SK-N-SH (cell line): ENCODE measurements around the gene SLC38A3. TPM values are rescaled to one million over a fixed set of nuclear protein-coding genes. Genes with fewer than 3 reads are reported as not detected.

Source experiments
- CTCF ChIA-PET: fragments of 300-600, 350-600 bp; formaldehyde crosslinking; extraction: SDS; loops from one replicate; lab custom pipeline; 2021; lab: Yijun Ruan, JAX
- POLR2A ChIA-PET: fragments of 350-600 bp; sonication (Branson Sonifier 250); formaldehyde crosslinking; extraction: SDS; loops from one replicate; lab custom pipeline; 2020; ENCODE audit warnings: antibody characterized with exemption, inconsistent platforms; lab: Yijun Ruan, JAX
- DNase-seq: peaks from one replicate; pipeline ENCODE4 v3.0.0; 2012
- H2AFZ ChIP-seq: fragments of 200-600 bp; sonication (generic); 2 replicates; pipeline ENCODE4 v1.8.1; 2016; ENCODE audit warnings: antibody characterized with exemption, mild to moderate bottlenecking, low read depth
- H3F3A ChIP-seq: fragments of 200-600 bp; sonication (generic); replicated peaks from 2 replicates; pipeline ENCODE3; 2016; ENCODE audit warnings: antibody characterized with exemption, mild to moderate bottlenecking; ENCODE audit not compliant: insufficient read depth
- H3K27ac ChIP-seq, 2 experiments: fragments of 200-500 bp in 1 of 2; fragments of 200-600 bp in 1 of 2; sonication (Bioruptor generic) in 1 of 2; sonication (generic), shearing (Covaris generic) in 1 of 2; 2 replicates each; pipeline versions ENCODE4 v1.5.1 to v1.6.1; 2014 to 2016; ENCODE audit warnings: low read depth in 2 of 2, inconsistent platforms in 1 of 2, low read length in 1 of 2, mild to moderate bottlenecking in 1 of 2, mixed read lengths in 1 of 2
- H3K27me3 ChIP-seq: fragments of 200-600 bp; sonication (generic), shearing (Covaris generic); 2 replicates; pipeline ENCODE4 v1.6.1; 2016; ENCODE audit warnings: mixed run types; ENCODE audit not compliant: insufficient read depth
- H3K36me3 ChIP-seq, 2 experiments: fragments of 200-500 bp in 1 of 2; fragments of 200-600 bp in 1 of 2; sonication (Bioruptor generic) in 1 of 2; sonication (generic) in 1 of 2; replicated peaks in 1 of 2; 2 replicates each; pipeline versions ENCODE3 to v1.5.1; 2014 to 2016; ENCODE audit warnings: low read length in 1 of 2, mild to moderate bottlenecking in 1 of 2; ENCODE audit not compliant: insufficient read depth in 2 of 2, control insufficient read depth in 1 of 2
- H3K4me1 ChIP-seq, 2 experiments: fragments of 200-500 bp in 1 of 2; fragments of 200-600 bp in 1 of 2; sonication (Bioruptor generic) in 1 of 2; sonication (generic), shearing (Covaris generic) in 1 of 2; 2 replicates each; pipeline versions ENCODE4 v1.5.1 to v1.6.1; 2014 to 2016; ENCODE audit warnings: low read depth in 1 of 2, low read length in 1 of 2, mixed run types in 1 of 2; ENCODE audit not compliant: insufficient read depth in 2 of 2, control insufficient read depth in 1 of 2
- H3K4me2 ChIP-seq: fragments of 200-600 bp; sonication (generic), shearing (Covaris generic); 2 replicates; pipeline ENCODE4 v1.6.1; 2017; ENCODE audit warnings: mixed run types
- H3K4me3 ChIP-seq, 2 experiments: fragments of 200-500 bp in 1 of 2; fragments of 200-600 bp in 1 of 2; sonication (Bioruptor generic) in 1 of 2; sonication (generic), shearing (Covaris generic) in 1 of 2; 2 replicates each; pipeline versions ENCODE4 v1.5.1 to v1.8.1; 2014 to 2016; ENCODE audit warnings: low read depth in 2 of 2, inconsistent platforms in 1 of 2, low read length in 1 of 2, mild to moderate bottlenecking in 1 of 2, mixed read lengths in 1 of 2, moderate library complexity in 1 of 2
- H3K79me2 ChIP-seq: fragments of 200-600 bp; sonication (generic); 2 replicates; pipeline ENCODE4 v1.8.1; 2017; ENCODE audit warnings: mild to moderate bottlenecking; ENCODE audit not compliant: insufficient read depth
- H3K9ac ChIP-seq: fragments of 200-600 bp; sonication (generic); 2 replicates; pipeline ENCODE4 v1.6.1; 2017; ENCODE audit warnings: mixed run types
- H3K9me2 ChIP-seq: fragments of 200-600 bp; sonication (generic); 2 replicates; pipeline ENCODE4 v1.6.1; 2017; ENCODE audit warnings: mixed run types
- H3K9me3 ChIP-seq: fragments of 200-600 bp; sonication (generic); 2 replicates; pipeline ENCODE4 v1.6.1; 2017; ENCODE audit warnings: mixed run types, mild to moderate bottlenecking, moderate library complexity
- H4K20me1 ChIP-seq: fragments of 200-600 bp; sonication (generic); 2 replicates; pipeline ENCODE4 v1.6.1; 2017; ENCODE audit warnings: mild to moderate bottlenecking, mixed run types; ENCODE audit not compliant: insufficient read depth
- EP300 ChIP-seq, 2 experiments: IDR thresholded peaks; 2 replicates each; pipeline versions ENCODE4 v1.4.0 to v1.6.1; 2012; ENCODE audit warnings: borderline replicate concordance in 1 of 2, low read depth in 1 of 2, low read length in 1 of 2
- MEF2A ChIP-seq: IDR thresholded peaks from 2 replicates; pipeline ENCODE4 v1.4.0; 2012; ENCODE audit warnings: low read depth, borderline replicate concordance
- NRF1 ChIP-seq: IDR thresholded peaks from 2 replicates; pipeline ENCODE4 v1.6.1; 2012; ENCODE audit warnings: low read depth, mild to moderate bottlenecking, low read length
- RCOR1 ChIP-seq: fragments of 150-350 bp; IDR thresholded peaks from 2 replicates; pipeline ENCODE4 v1.6.1; 2017; ENCODE audit warnings: antibody characterized with exemption, low read length
- SIN3A ChIP-seq: IDR thresholded peaks from 2 replicates; pipeline ENCODE4 v1.6.1; 2012; ENCODE audit warnings: low read depth, mild to moderate bottlenecking, low read length, moderate library complexity, borderline replicate concordance
- WGBS: methylation state at CpG from one replicate; pipeline ENCODE4 v1.1.6; 2017; ENCODE audit warnings: low lambda C conversion rate; 5-methylcytosine and 5-hydroxymethylcytosine counted together
- polyA plus RNA-seq, 3 experiments: library from polyadenylated mRNA; depleted of rRNA; stranded (reverse); fragments of >200 nt; gene quantifications; 2 replicates each; pipeline ENCODE4 v1.2.3, GENCODE V29; 2012
- TF ChIP-seq, protein P1 (sequence below): IDR thresholded peaks from 2 replicates; pipeline ENCODE4 v1.4.0; 2012; ENCODE audit warnings: low read depth
- TF ChIP-seq, protein P2 (sequence below): fragments of 150-350 bp; IDR thresholded peaks from 2 replicates; pipeline ENCODE4 v1.6.1; 2016; ENCODE audit warnings: mild to moderate bottlenecking, low read depth, low read length
- TF ChIP-seq, protein P3 (sequence below): IDR thresholded peaks from 2 replicates; pipeline ENCODE4 v1.6.1; 2012; ENCODE audit warnings: mild to moderate bottlenecking, low read depth, low read length, moderate library complexity
- TF ChIP-seq, protein P4 (sequence below): fragments of 150-350 bp; IDR thresholded peaks from 2 replicates; pipeline ENCODE4 v1.6.1; 2017; ENCODE audit warnings: antibody characterized with exemption, low read length, low read depth, borderline replicate concordance

SLC38A3 gene
- polyA plus RNA-seq, 1 of the 3 experiments (the other 2 are of a cell fraction), result 0.84 TPM

DNA sequence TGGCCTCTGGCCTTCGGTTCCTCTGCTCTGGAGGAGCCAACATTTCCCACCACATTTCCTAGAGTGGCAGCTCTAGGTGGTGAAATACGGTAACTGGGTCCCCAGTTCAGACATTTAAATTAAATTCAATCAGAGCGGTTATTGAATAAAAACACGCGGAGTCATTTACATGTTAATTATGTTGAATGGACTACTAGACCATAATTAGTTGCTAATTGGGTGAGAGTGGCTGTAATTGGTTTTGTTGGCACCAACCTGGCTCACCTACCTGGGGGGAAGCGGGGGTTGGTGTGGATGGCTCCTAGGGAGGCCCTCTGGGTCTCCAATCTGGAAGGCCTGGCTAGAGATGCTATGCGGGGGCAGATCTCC is 37.2 kb upstream of the SLC38A3 start:
- no peak overlapping the region for H3K9ac ChIP-seq

DNA sequence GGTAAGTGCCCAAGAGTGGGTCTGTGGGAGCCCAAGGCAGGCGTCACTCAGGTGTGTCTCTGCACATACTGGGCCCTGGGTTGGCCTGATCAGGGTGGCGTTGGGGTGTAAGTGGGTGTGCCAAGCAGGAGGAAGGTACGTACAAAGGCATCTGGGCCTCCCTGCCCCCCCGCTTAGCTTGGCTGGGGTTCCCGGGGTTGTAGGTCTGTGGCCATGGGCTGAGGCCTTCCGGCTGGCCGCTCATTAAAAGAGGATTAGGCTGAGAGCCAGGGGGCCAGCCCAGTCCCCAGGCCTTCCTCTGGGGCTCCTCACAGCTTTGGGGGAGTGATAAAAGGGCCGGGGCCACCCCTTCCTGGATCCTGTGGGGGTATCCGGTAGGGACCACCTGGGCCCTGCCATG is 36.7 kb upstream of the SLC38A3 start:
- H3K9me3 ChIP-seq, result no peaks in the 10 kb centered on the region
- no peak overlapping the region for H2AFZ ChIP-seq
- peaks cover 13% of the 10 kb centered on the region for H3F3A ChIP-seq
- no peaks in the 10 kb centered on the region for H3K27me3 ChIP-seq
- peaks cover 29% of the 10 kb centered on the region for H3K79me2 ChIP-seq
- H3K4me3 ChIP-seq, result no peak overlapping the region
- no peak for DNase-seq
- no peaks in the 10 kb centered on the region for H3K36me3 ChIP-seq
- H4K20me1 ChIP-seq, result no peaks in the 10 kb centered on the region
- H3K9ac ChIP-seq, result no peak overlapping the region
- CTCF ChIA-PET, result interaction anchor here (1.8 to 7.2 kb wide), 3 partner anchors 21 to 47 kb away, joined by 8 to 60 read pairs (median 37); partner anchors contain the start of gene GNAT1
- POLR2A ChIA-PET, result no interaction called here
- no peaks in the 10 kb centered on the region for H3K9me2 ChIP-seq
- H3K4me1 ChIP-seq, result peaks cover 30 to 40% of the 10 kb centered on the region in 2 experiments; a peak in 3 of 4 replicates
- H3K4me2 ChIP-seq, result no peak overlapping the region
- WGBS, result 84% methylated on average over 8 of the region's 9 CpGs
- no peak overlapping the region for H3K27ac ChIP-seq
- TF ChIP-seq, protein P1, sequence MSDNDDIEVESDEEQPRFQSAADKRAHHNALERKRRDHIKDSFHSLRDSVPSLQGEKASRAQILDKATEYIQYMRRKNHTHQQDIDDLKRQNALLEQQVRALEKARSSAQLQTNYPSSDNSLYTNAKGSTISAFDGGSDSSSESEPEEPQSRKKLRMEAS, result no peak
- TF ChIP-seq MEF2A, result no peak
- no peak for TF ChIP-seq RCOR1
- TF ChIP-seq, protein P2, sequence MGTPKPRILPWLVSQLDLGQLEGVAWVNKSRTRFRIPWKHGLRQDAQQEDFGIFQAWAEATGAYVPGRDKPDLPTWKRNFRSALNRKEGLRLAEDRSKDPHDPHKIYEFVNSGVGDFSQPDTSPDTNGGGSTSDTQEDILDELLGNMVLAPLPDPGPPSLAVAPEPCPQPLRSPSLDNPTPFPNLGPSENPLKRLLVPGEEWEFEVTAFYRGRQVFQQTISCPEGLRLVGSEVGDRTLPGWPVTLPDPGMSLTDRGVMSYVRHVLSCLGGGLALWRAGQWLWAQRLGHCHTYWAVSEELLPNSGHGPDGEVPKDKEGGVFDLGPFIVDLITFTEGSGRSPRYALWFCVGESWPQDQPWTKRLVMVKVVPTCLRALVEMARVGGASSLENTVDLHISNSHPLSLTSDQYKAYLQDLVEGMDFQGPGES, result no peak
- TF ChIP-seq, protein P3, sequence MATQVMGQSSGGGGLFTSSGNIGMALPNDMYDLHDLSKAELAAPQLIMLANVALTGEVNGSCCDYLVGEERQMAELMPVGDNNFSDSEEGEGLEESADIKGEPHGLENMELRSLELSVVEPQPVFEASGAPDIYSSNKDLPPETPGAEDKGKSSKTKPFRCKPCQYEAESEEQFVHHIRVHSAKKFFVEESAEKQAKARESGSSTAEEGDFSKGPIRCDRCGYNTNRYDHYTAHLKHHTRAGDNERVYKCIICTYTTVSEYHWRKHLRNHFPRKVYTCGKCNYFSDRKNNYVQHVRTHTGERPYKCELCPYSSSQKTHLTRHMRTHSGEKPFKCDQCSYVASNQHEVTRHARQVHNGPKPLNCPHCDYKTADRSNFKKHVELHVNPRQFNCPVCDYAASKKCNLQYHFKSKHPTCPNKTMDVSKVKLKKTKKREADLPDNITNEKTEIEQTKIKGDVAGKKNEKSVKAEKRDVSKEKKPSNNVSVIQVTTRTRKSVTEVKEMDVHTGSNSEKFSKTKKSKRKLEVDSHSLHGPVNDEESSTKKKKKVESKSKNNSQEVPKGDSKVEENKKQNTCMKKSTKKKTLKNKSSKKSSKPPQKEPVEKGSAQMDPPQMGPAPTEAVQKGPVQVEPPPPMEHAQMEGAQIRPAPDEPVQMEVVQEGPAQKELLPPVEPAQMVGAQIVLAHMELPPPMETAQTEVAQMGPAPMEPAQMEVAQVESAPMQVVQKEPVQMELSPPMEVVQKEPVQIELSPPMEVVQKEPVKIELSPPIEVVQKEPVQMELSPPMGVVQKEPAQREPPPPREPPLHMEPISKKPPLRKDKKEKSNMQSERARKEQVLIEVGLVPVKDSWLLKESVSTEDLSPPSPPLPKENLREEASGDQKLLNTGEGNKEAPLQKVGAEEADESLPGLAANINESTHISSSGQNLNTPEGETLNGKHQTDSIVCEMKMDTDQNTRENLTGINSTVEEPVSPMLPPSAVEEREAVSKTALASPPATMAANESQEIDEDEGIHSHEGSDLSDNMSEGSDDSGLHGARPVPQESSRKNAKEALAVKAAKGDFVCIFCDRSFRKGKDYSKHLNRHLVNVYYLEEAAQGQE, result no peak

More for the DNA sequence above, 37.2 kb upstream of the SLC38A3 start:
- Histone ChIP-seq H2AFZ (no peak overlapping the region), H3K9me2 (no peaks in the 10 kb centered on the region), H3K36me3 (no peaks in the 10 kb centered on the region), H3K79me2 (peaks cover 29% of the 10 kb centered on the region), H3K27ac (no peak overlapping the region), H3F3A (peaks cover 16% of the 10 kb centered on the region), H3K4me3 (no peak overlapping the region), H3K4me1 (peaks cover 30 to 46% of the 10 kb centered on the region in 2 experiments; a peak in 3 of 4 replicates), H3K9me3 (no peaks in the 10 kb centered on the region), H3K4me2 (no peak overlapping the region), H3K27me3 (no peaks in the 10 kb centered on the region), H4K20me1 (no peaks in the 10 kb centered on the region)
- CTCF ChIA-PET, result interaction anchor here (0.9 to 7.2 kb wide), 3 partner anchors 10 to 25 kb away, joined by 3 to 60 read pairs (median 4); partner anchors contain the start of gene GNAT1
- TF ChIP-seq, protein P4, sequence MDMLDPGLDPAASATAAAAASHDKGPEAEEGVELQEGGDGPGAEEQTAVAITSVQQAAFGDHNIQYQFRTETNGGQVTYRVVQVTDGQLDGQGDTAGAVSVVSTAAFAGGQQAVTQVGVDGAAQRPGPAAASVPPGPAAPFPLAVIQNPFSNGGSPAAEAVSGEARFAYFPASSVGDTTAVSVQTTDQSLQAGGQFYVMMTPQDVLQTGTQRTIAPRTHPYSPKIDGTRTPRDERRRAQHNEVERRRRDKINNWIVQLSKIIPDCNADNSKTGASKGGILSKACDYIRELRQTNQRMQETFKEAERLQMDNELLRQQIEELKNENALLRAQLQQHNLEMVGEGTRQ, result no peak
- TF ChIP-seq NRF1, result no peak
- TF ChIP-seq SIN3A, result no peak
- no peak for TF ChIP-seq EP300 (IDR thresholded peaks at IDR 0.05; ENCODE audit: borderline replicate concordance in 1 of 2, low read depth in 1 of 2, low read length in 1 of 2)
- 98% methylated on average over 6 of the region's 7 CpGs for WGBS
- POLR2A ChIA-PET, result no interaction called here
- DNase-seq, result no peak
